Measurements from ENCODE around the gene ATAD1. TPM values are rescaled to one million over a fixed set of nuclear protein-coding genes. Genes with fewer than 3 reads are reported as not detected.

ATAD1 gene
- total and polyA plus RNA-seq, 2 of the 8 experiments (the other 6 are each of a cell fraction or from before 2014, with no cell fraction given), result 8.9 to 35.3 TPM

GRCh38 chr10:87794285-87794684 lies 23.7 kb downstream of the ATAD1 start:
- H3K18ac ChIP-seq (ENCODE audit: extremely low read depth, low read length), result no peak overlapping the region
- no peak overlapping the region for H3K56ac ChIP-seq (replicated peaks; ENCODE audit: insufficient read length, low read depth, low read length)
- FAIRE-seq, result no peak
- no peak overlapping the region for H2BK12ac ChIP-seq (ENCODE audit: low read depth, low read length)
- no peaks in the 10 kb centered on the region for H3K27me3 ChIP-seq (replicated peaks in 1 of 4; ENCODE audit: control insufficient read depth in 3 of 4, extremely low read depth in 1 of 4, insufficient read depth in 3 of 4, low read length in 3 of 4)
- H3K4me3 ChIP-seq (ENCODE audit: extremely low read depth in 1 of 4, insufficient read depth in 2 of 4, low read depth in 3 of 4, low read length in 4 of 4), result no peak overlapping the region
- no peak overlapping the region for H3K14ac ChIP-seq (ENCODE audit: insufficient read length)
- H3K36me3 ChIP-seq (ENCODE audit: control insufficient read depth in 2 of 4, insufficient read depth in 4 of 4, low read length in 3 of 4), result peaks cover 0 to 30% (median 6%) of the 10 kb centered on the region in 4 experiments; a peak in 4 of 8 replicates
- H2BK20ac ChIP-seq (ENCODE audit: low read length), result no peak overlapping the region
- H3K9ac ChIP-seq (replicated peaks in 1 of 4; ENCODE audit: extremely low read depth in 1 of 4, low read depth in 3 of 4, low read length in 3 of 4), result no peak overlapping the region
- no peak overlapping the region for H3K4ac ChIP-seq (replicated peaks; ENCODE audit: insufficient read length, low read depth, low read length)
- no peak overlapping the region for H2BK15ac ChIP-seq (ENCODE audit: low read length)
- ChIA-PET POLR2A (ENCODE audit: partially characterized antibody) (no interaction called here), CTCF (ENCODE audit: partially characterized antibody) (interaction anchor here (0.6 kb wide), 1 partner anchor 16 kb away, joined by 3 read pairs; no protein-coding TSS in a partner anchor)
- no peak overlapping the region for H3K23ac ChIP-seq (ENCODE audit: insufficient read length)
- H2BK120ac ChIP-seq (replicated peaks; ENCODE audit: low read depth, low read length), result no peak overlapping the region
- H3K23me2 ChIP-seq (ENCODE audit: low read depth, low read length), result no peaks in the 10 kb centered on the region
- H2AK5ac ChIP-seq (ENCODE audit: low read depth, low read length), result no peak overlapping the region
- no peak for DNase-seq (ENCODE audit: low read depth in 1 of 2, low spot score in 2 of 2)
- H4K5ac ChIP-seq (ENCODE audit: insufficient read length, low read depth, low read length), result no peak overlapping the region
- H3K4me1 ChIP-seq (replicated peaks in 1 of 4; ENCODE audit: control insufficient read depth in 3 of 4, insufficient read depth in 4 of 4, low read length in 3 of 4), result peaks cover 0 to 5% (median 0%) of the 10 kb centered on the region in 4 experiments; a peak in 2 of 7 replicates
- peak overlapping the region; percentile 76 for H4K91ac ChIP-seq (replicated peaks; ENCODE audit: insufficient read length, low read length)
- H2AFZ ChIP-seq (ENCODE audit: low read length), result no peak overlapping the region
- 81% methylated on average over 3 of the region's 3 CpGs; no CpG with 5 or more reads in 1 of the 2 experiments for WGBS, 2 experiments (ENCODE audit: extremely low coverage in 1 of 2, insufficient coverage in 1 of 2, insufficient read length in 1 of 2, insufficient replicate concordance in 2 of 2, low coverage in 1 of 2, low lambda C conversion rate in 2 of 2, missing lambda C conversion rate in 1 of 2)
- peaks cover 0 to 2% of the 10 kb centered on the region in 2 experiments for H4K20me1 ChIP-seq (replicated peaks in 1 of 2; ENCODE audit: control insufficient read depth in 1 of 2, insufficient read depth in 2 of 2, low read length in 2 of 2)
- H3K9me3 ChIP-seq (ENCODE audit: insufficient read depth in 2 of 2, low read depth in 1 of 2, low read length in 1 of 2), result peaks cover 0 to 1% of the 10 kb centered on the region in 2 experiments; a peak in 1 of 4 replicates
- no peak overlapping the region for H3K4me2 ChIP-seq (ENCODE audit: insufficient read depth in 1 of 2, low read depth in 2 of 2, low read length in 2 of 2)
- peaks cover 0 to 7% of the 10 kb centered on the region in 2 experiments; a peak in 1 of 4 replicates for H3K79me2 ChIP-seq (ENCODE audit: control insufficient read depth in 1 of 2, insufficient read depth in 2 of 2, low read length in 2 of 2)
- no peak overlapping the region for H3K27ac ChIP-seq (ENCODE audit: low read depth, low read length)
- H2BK5ac ChIP-seq (ENCODE audit: low read depth, low read length), result no peak overlapping the region
- H3K79me1 ChIP-seq (ENCODE audit: low read depth, low read length), result no peaks in the 10 kb centered on the region; the same call in none of the 2 replicates
- H4K8ac ChIP-seq (ENCODE audit: extremely low read depth, insufficient read depth, low read length), result no peak overlapping the region
- TF ChIP-seq MAFK (IDR thresholded peaks at IDR 0.05; ENCODE audit: low read depth, low read length) (no peak), CEBPB (IDR thresholded peaks at IDR 0.05; ENCODE audit: low read depth, low read length) (no peak), ZNF274 (IDR thresholded peaks at IDR 0.05; ENCODE audit: borderline replicate concordance, extremely low read depth, low read length) (no peak), BRCA1 (IDR thresholded peaks at IDR 0.05; ENCODE audit: low read depth, low read length) (no peak), PHF8 (conservative IDR thresholded peaks at IDR 0.05; ENCODE audit: low read depth, low read length) (no peak), SP2 (IDR thresholded peaks at IDR 0.05; ENCODE audit: low read length) (no peak), RAD21 (IDR thresholded peaks at IDR 0.05 in 1 of 2, conservative IDR thresholded peaks at IDR 0.05 in 1 of 2; ENCODE audit: low read depth in 2 of 2, low read length in 2 of 2) (no peak), TBP (IDR thresholded peaks at IDR 0.05; ENCODE audit: low read depth, low read length) (no peak), KDM4A (IDR thresholded peaks at IDR 0.05; ENCODE audit: low read depth, low read length, severe bottlenecking) (no peak), RFX5 (IDR thresholded peaks at IDR 0.05; ENCODE audit: borderline replicate concordance, low read depth, low read length) (no peak), CREB1 (IDR thresholded peaks at IDR 0.05) (no peak), BCL11A (IDR thresholded peaks at IDR 0.05; ENCODE audit: low read depth in 2 of 2, low read length in 2 of 2) (no peak), ASH2L (IDR thresholded peaks at IDR 0.05; ENCODE audit: low read length) (no peak)
- TF ChIP-seq, protein P1, sequence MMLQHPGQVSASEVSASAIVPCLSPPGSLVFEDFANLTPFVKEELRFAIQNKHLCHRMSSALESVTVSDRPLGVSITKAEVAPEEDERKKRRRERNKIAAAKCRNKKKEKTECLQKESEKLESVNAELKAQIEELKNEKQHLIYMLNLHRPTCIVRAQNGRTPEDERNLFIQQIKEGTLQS (IDR thresholded peaks at IDR 0.05; ENCODE audit: insufficient read depth, low read depth, low read length), result no peak

Data from H1 (cell line).